ENCODE data around the gene LRRC30. TPM values are rescaled to one million over a fixed set of nuclear protein-coding genes. Genes with fewer than 3 reads are reported as not detected.

LRRC30 gene
- total RNA-seq, 1 experiment from 2014 or later: not detected

- H3F3A ChIP-seq (ENCODE audit: low read length, unreplicated experiment): no peaks in the 10 kb centered on the region
- H3K27ac ChIP-seq (ENCODE audit: low read length): no peak overlapping the region
- DNase-seq (no peak), ATAC-seq (no peak)
- H2AFZ ChIP-seq (ENCODE audit: low read length): no peak overlapping the region
- H3K9ac ChIP-seq (ENCODE audit: low read length): no peak overlapping the region
- no TSS peak for BruUV-seq (replicated peaks)
- ChIA-PET CTCF (no interaction called here), POLR2A (ENCODE audit: unreplicated experiment) (no interaction called here)
- H3K36me3 ChIP-seq (ENCODE audit: low read depth, low read length): no peaks in the 10 kb centered on the region
- intact Hi-C loops (cut with micrococcal nuclease): no loop called here
- H3K27me3 ChIP-seq (ENCODE audit: low read length): peaks cover 90% of the 10 kb centered on the region
- H4K20me1 ChIP-seq (ENCODE audit: low read length): no peaks in the 10 kb centered on the region
- no peak overlapping the region for H3K4me3 ChIP-seq (ENCODE audit: low read length)
- TF ChIP-seq EZH2phosphoT487 (IDR thresholded peaks at IDR 0.05; ENCODE audit: borderline replicate concordance, low read length): no peak
- no peak for TF ChIP-seq CTCF (conservative IDR thresholded peaks at IDR 0.05; ENCODE audit: low read depth, low read length)
- no peak for TF ChIP-seq EZH2 (IDR thresholded peaks at IDR 0.05; ENCODE audit: low read length, unreplicated experiment)
- no peaks in the 10 kb centered on the region for H3K9me2 ChIP-seq (replicated peaks; ENCODE audit: low read length)
- H3K4me2 ChIP-seq (ENCODE audit: low read length): no peak overlapping the region
- H3K4me1 ChIP-seq (ENCODE audit: insufficient read depth, low read length): no peaks in the 10 kb centered on the region
- no peaks in the 10 kb centered on the region; the same call in 1 of the 2 replicates for H3K9me3 ChIP-seq (ENCODE audit: low read length)
- H3K79me2 ChIP-seq (ENCODE audit: low read length): no peaks in the 10 kb centered on the region
These were observed 6.0 kb downstream of the LRRC30 start for GRCh38 chr18:7236933-7237332.

GRCh38 chr18:7237673-7238272, 6.9 kb downstream of the LRRC30 start:
- H3K79me2 ChIP-seq (ENCODE audit: low read length): no peaks in the 10 kb centered on the region
- H3K4me3 ChIP-seq (ENCODE audit: low read length): no peak overlapping the region
- no peaks in the 10 kb centered on the region for H3K9me2 ChIP-seq (replicated peaks; ENCODE audit: low read length)
- CTCF ChIA-PET: no interaction called here
- no TSS peak for BruUV-seq (replicated peaks)
- POLR2A ChIA-PET (ENCODE audit: unreplicated experiment): no interaction called here
- DNase-seq (no peak), ATAC-seq (no peak)
- no peak overlapping the region for H2AFZ ChIP-seq (ENCODE audit: low read length)
- H3K27ac ChIP-seq (ENCODE audit: low read length): no peak overlapping the region
- no peaks in the 10 kb centered on the region; the same call in 1 of the 2 replicates for H3K9me3 ChIP-seq (ENCODE audit: low read length)
- intact Hi-C loops (cut with micrococcal nuclease): no loop called here
- peaks cover 87% of the 10 kb centered on the region for H3K27me3 ChIP-seq (ENCODE audit: low read length)
- TF ChIP-seq EZH2 (IDR thresholded peaks at IDR 0.05; ENCODE audit: low read length, unreplicated experiment) (no peak), CTCF (conservative IDR thresholded peaks at IDR 0.05; ENCODE audit: low read depth, low read length) (no peak), EZH2phosphoT487 (IDR thresholded peaks at IDR 0.05; ENCODE audit: borderline replicate concordance, low read length) (no peak)
- no peaks in the 10 kb centered on the region for H3K36me3 ChIP-seq (ENCODE audit: low read depth, low read length)
- no peaks in the 10 kb centered on the region for H4K20me1 ChIP-seq (ENCODE audit: low read length)
- H3K4me1 ChIP-seq (ENCODE audit: insufficient read depth, low read length): no peaks in the 10 kb centered on the region
- H3K9ac ChIP-seq (ENCODE audit: low read length): no peak overlapping the region
- H3F3A ChIP-seq (ENCODE audit: low read length, unreplicated experiment): no peaks in the 10 kb centered on the region
- no peak overlapping the region for H3K4me2 ChIP-seq (ENCODE audit: low read length)

GRCh38 chr18:7242926-7243325, 12.0 kb downstream of the LRRC30 start:
- no peak for DNase-seq

More at GRCh38 chr18:7242926-7243325, 12.0 kb downstream of the LRRC30 start:
- no TSS peak for BruUV-seq (replicated peaks)
- H2AFZ ChIP-seq (ENCODE audit: low read length): no peak overlapping the region
- H3K4me3 ChIP-seq (ENCODE audit: low read length): no peak overlapping the region
- no peaks in the 10 kb centered on the region for H3K4me1 ChIP-seq (ENCODE audit: insufficient read depth, low read length)
- H3K4me2 ChIP-seq (ENCODE audit: low read length): no peak overlapping the region
- TF ChIP-seq EZH2phosphoT487 (IDR thresholded peaks at IDR 0.05; ENCODE audit: borderline replicate concordance, low read length) (no peak), EZH2 (IDR thresholded peaks at IDR 0.05; ENCODE audit: low read length, unreplicated experiment) (no peak), CTCF (conservative IDR thresholded peaks at IDR 0.05; ENCODE audit: low read depth, low read length) (no peak)
- H4K20me1 ChIP-seq (ENCODE audit: low read length): no peaks in the 10 kb centered on the region
- H3K9me3 ChIP-seq (ENCODE audit: low read length): no peaks in the 10 kb centered on the region; the same call in 1 of the 2 replicates
- ATAC-seq: no peak
- no peaks in the 10 kb centered on the region for H3K36me3 ChIP-seq (ENCODE audit: low read depth, low read length)
- H3K9me2 ChIP-seq (replicated peaks; ENCODE audit: low read length): no peaks in the 10 kb centered on the region
- intact Hi-C loops (cut with micrococcal nuclease): no loop called here
- no peak overlapping the region for H3K27ac ChIP-seq (ENCODE audit: low read length)
- peaks cover 71% of the 10 kb centered on the region for H3K27me3 ChIP-seq (ENCODE audit: low read length)
- CTCF ChIA-PET: no interaction called here
- POLR2A ChIA-PET (ENCODE audit: unreplicated experiment): no interaction called here
- no peak overlapping the region for H3K9ac ChIP-seq (ENCODE audit: low read length)
- H3K79me2 ChIP-seq (ENCODE audit: low read length): no peaks in the 10 kb centered on the region
- no peaks in the 10 kb centered on the region for H3F3A ChIP-seq (ENCODE audit: low read length, unreplicated experiment)

Measured in PC-3 (cell line).